H1 (cell line): ENCODE measurements around the gene PHF3. TPM values are rescaled to one million over a fixed set of nuclear protein-coding genes. Genes with fewer than 3 reads are reported as not detected.

Experiments used
- CTCF ChIA-PET: fragments of 300-600 bp; sonication (Branson Sonifier 250); formaldehyde crosslinking; loops from one replicate; lab custom pipeline; 2021; ENCODE audit not compliant: partially characterized antibody; lab: Charles Lee
- POLR2A ChIA-PET: fragments of 300-600 bp; sonication (Branson Sonifier 250); formaldehyde crosslinking; loops from one replicate; lab custom pipeline; 2021; ENCODE audit warnings: inconsistent platforms; ENCODE audit not compliant: partially characterized antibody; lab: Charles Lee
- DNase-seq, 2 experiments: peaks; one replicate each; pipeline versions ENCODE4 v3.0.0 to v3.0.0-alpha.2; 2010 to 2022; ENCODE audit warnings: low spot score in 2 of 2, low read depth in 1 of 2, mixed read lengths in 1 of 2
- FAIRE-seq: peaks from 2 replicates; lab custom pipeline; 2011; peaks lifted over from hg19 to GRCh38; lab: Jason Lieb, UNC
- H2AFZ ChIP-seq: 2 replicates; pipeline ENCODE4 v1.8.1; 2012; ENCODE audit warnings: low read length, inconsistent platforms
- H2AK5ac ChIP-seq: 2 replicates; pipeline ENCODE4 v1.6.1; 2013; ENCODE audit warnings: low read depth, low read length
- H2BK120ac ChIP-seq: replicated peaks from 2 replicates; pipeline ENCODE3; 2013; ENCODE audit warnings: low read depth, low read length, inconsistent platforms
- H2BK12ac ChIP-seq: 2 replicates; pipeline ENCODE4 v1.6.1; 2013; ENCODE audit warnings: low read depth, low read length
- H2BK15ac ChIP-seq: 2 replicates; pipeline ENCODE4 v1.6.1; 2013; ENCODE audit warnings: low read length
- H2BK20ac ChIP-seq: 2 replicates; pipeline ENCODE4 v1.6.1; 2013; ENCODE audit warnings: low read length
- H2BK5ac ChIP-seq: 2 replicates; pipeline ENCODE4 v1.6.1; 2013; ENCODE audit warnings: low read depth, low read length
- H3K14ac ChIP-seq: 2 replicates; pipeline ENCODE4 v1.6.1; 2013; ENCODE audit warnings: inconsistent platforms; ENCODE audit not compliant: insufficient read length
- H3K18ac ChIP-seq: 2 replicates; pipeline ENCODE4 v1.6.1; 2013; ENCODE audit warnings: low read length; ENCODE audit errors: extremely low read depth
- H3K23ac ChIP-seq: 2 replicates; pipeline ENCODE4 v1.6.1; 2013; ENCODE audit warnings: inconsistent platforms; ENCODE audit not compliant: insufficient read length
- H3K23me2 ChIP-seq: 2 replicates; pipeline ENCODE4 v1.6.1; 2013; ENCODE audit warnings: low read depth, low read length
- H3K27ac ChIP-seq: 2 replicates; pipeline ENCODE4 v1.6.1; 2011; ENCODE audit warnings: low read depth, low read length, inconsistent platforms
- H3K27me3 ChIP-seq, 4 experiments: replicated peaks in 1 of 4; 1 replicate in 1 of 4; 2 replicates in 3 of 4; pipeline versions ENCODE4 v1.6.1 to v1.8.1; 2011 to 2013; ENCODE audit warnings: low read length in 3 of 4, mild to moderate bottlenecking in 3 of 4, inconsistent platforms in 2 of 4, mixed read lengths in 2 of 4, moderate library complexity in 1 of 4; ENCODE audit not compliant: control insufficient read depth in 3 of 4, insufficient read depth in 3 of 4; ENCODE audit errors: extremely low read depth in 1 of 4
- H3K36me3 ChIP-seq, 4 experiments: 2 replicates each; pipeline versions ENCODE4 v1.6.1 to v1.8.1; 2011 to 2013; ENCODE audit warnings: mild to moderate bottlenecking in 4 of 4, low read length in 3 of 4, moderate library complexity in 2 of 4, control low read depth in 1 of 4, inconsistent platforms in 1 of 4; ENCODE audit not compliant: insufficient read depth in 4 of 4, control insufficient read depth in 2 of 4
- H3K4ac ChIP-seq: replicated peaks from 2 replicates; pipeline ENCODE3; 2013; ENCODE audit warnings: low read length, low read depth, mixed read lengths, inconsistent platforms; ENCODE audit not compliant: insufficient read length
- H3K4me1 ChIP-seq, 4 experiments: replicated peaks in 1 of 4; 1 replicate in 1 of 4; 2 replicates in 3 of 4; pipeline versions ENCODE4 v1.6.1 to v1.8.1; 2011 to 2013; ENCODE audit warnings: low read length in 3 of 4, inconsistent platforms in 2 of 4, mixed read lengths in 1 of 4; ENCODE audit not compliant: insufficient read depth in 4 of 4, control insufficient read depth in 3 of 4
- H3K4me2 ChIP-seq, 2 experiments: 2 replicates each; pipeline versions ENCODE4 v1.6.1 to v1.8.1; 2011 to 2013; ENCODE audit warnings: low read depth in 2 of 2, low read length in 2 of 2, control low read depth in 1 of 2, inconsistent platforms in 1 of 2, mild to moderate bottlenecking in 1 of 2; ENCODE audit not compliant: insufficient read depth in 1 of 2
- H3K4me3 ChIP-seq, 4 experiments: fragments of 200-600, 300-600 bp in 1 of 4; sonication (generic), shearing (Covaris generic), sonication (Bioruptor Twin) in 1 of 4; 2 replicates each; pipeline versions ENCODE4 v1.5.1 to v1.8.1; 2011 to 2016; ENCODE audit warnings: low read length in 4 of 4, low read depth in 3 of 4, control low read depth in 2 of 4, inconsistent platforms in 2 of 4, mild to moderate bottlenecking in 2 of 4, mixed read lengths in 1 of 4, moderate library complexity in 1 of 4; ENCODE audit not compliant: insufficient read depth in 2 of 4; ENCODE audit errors: extremely low read depth in 1 of 4
- H3K56ac ChIP-seq: replicated peaks from 2 replicates; pipeline ENCODE3; 2013; ENCODE audit warnings: low read depth, mild to moderate bottlenecking, mixed read lengths, low read length, inconsistent platforms; ENCODE audit not compliant: insufficient read length
- H3K79me1 ChIP-seq: 2 replicates; pipeline ENCODE4 v1.6.1; 2013; ENCODE audit warnings: low read depth, low read length, control low read depth
- H3K79me2 ChIP-seq, 2 experiments: 2 replicates each; pipeline versions ENCODE4 v1.6.1 to v1.8.1; 2012 to 2013; ENCODE audit warnings: low read length in 2 of 2, mild to moderate bottlenecking in 2 of 2, inconsistent platforms in 1 of 2; ENCODE audit not compliant: insufficient read depth in 2 of 2, control insufficient read depth in 1 of 2
- H3K9ac ChIP-seq, 4 experiments: replicated peaks in 1 of 4; 1 replicate in 1 of 4; 2 replicates in 3 of 4; pipeline versions ENCODE4 v1.6.1 to v1.8.1; 2011 to 2013; ENCODE audit warnings: low read depth in 3 of 4, low read length in 3 of 4, control low read depth in 2 of 4, mild to moderate bottlenecking in 2 of 4, moderate library complexity in 2 of 4, inconsistent platforms in 1 of 4; ENCODE audit errors: extremely low read depth in 1 of 4
- H3K9me3 ChIP-seq, 2 experiments: 2 replicates each; pipeline versions ENCODE4 v1.6.1 to v1.8.1; 2012 to 2013; ENCODE audit warnings: mild to moderate bottlenecking in 2 of 2, moderate library complexity in 2 of 2, control low read depth in 1 of 2, inconsistent platforms in 1 of 2, low read depth in 1 of 2, low read length in 1 of 2, mixed read lengths in 1 of 2; ENCODE audit not compliant: insufficient read depth in 2 of 2
- H4K20me1 ChIP-seq, 2 experiments: replicated peaks in 1 of 2; 2 replicates each; pipeline versions ENCODE3 to v1.8.1; 2011 to 2013; ENCODE audit warnings: inconsistent platforms in 2 of 2, low read length in 2 of 2, mild to moderate bottlenecking in 1 of 2; ENCODE audit not compliant: insufficient read depth in 2 of 2, control insufficient read depth in 1 of 2
- H4K5ac ChIP-seq: 2 replicates; pipeline ENCODE4 v1.6.1; 2013; ENCODE audit warnings: low read length, low read depth, mixed read lengths, inconsistent platforms; ENCODE audit not compliant: insufficient read length
- H4K8ac ChIP-seq: 2 replicates; pipeline ENCODE4 v1.8.0; 2013; ENCODE audit warnings: mild to moderate bottlenecking, moderate library complexity, low read length, inconsistent platforms; ENCODE audit not compliant: insufficient read depth; ENCODE audit errors: extremely low read depth
- H4K91ac ChIP-seq: replicated peaks from 2 replicates; pipeline ENCODE3; 2013; ENCODE audit warnings: low read length, mixed read lengths, inconsistent platforms; ENCODE audit not compliant: insufficient read length
- BCL11A ChIP-seq, 2 experiments: IDR thresholded peaks; one replicate each; pipeline ENCODE4 v1.6.1; 2011; ENCODE audit warnings: low read depth in 2 of 2, low read length in 2 of 2, mild to moderate bottlenecking in 2 of 2
- CHD1 ChIP-seq: IDR thresholded peaks from 2 replicates; pipeline ENCODE4 v1.6.1; 2012; ENCODE audit warnings: low read depth, low read length, improper control_type of control experiment
- TAF1 ChIP-seq: IDR thresholded peaks from 2 replicates; pipeline ENCODE4 v1.6.1; 2011; ENCODE audit warnings: mild to moderate bottlenecking, low read depth, low read length
- polyA plus RNA-seq, 7 experiments: library from polyadenylated mRNA; depleted of rRNA in 3 of 7; stranded (reverse) in 5 of 7; unstranded in 2 of 7; fragments of >200 nt in 5 of 7; fragments of 200-250 nt in 2 of 7; gene quantifications; 1 replicate in 5 of 7; 2 replicates in 1 of 7; 4 replicates in 1 of 7; pipeline versions ENCODE4 v1.2.1 to v1.2.3, GENCODE V29; 2011 to 2013; ENCODE audit warnings: missing spikeins in 2 of 7, mixed read lengths in 2 of 7
- total RNA-seq: library from RNA; stranded (reverse); fragmentation: NEBNext Ultra II Directional; extraction: Animal tissue kit (Norgen Biotek cat#: 25700); gene quantifications from 2 replicates; pipeline ENCODE4 v1.2.1, GENCODE V29; 2021

The PHF3 gene
- total and polyA plus RNA-seq, 2 of the 8 experiments (the other 6 are each of a cell fraction or from before 2014, with no cell fraction given) = 10.1 to 69.3 TPM

DNA sequence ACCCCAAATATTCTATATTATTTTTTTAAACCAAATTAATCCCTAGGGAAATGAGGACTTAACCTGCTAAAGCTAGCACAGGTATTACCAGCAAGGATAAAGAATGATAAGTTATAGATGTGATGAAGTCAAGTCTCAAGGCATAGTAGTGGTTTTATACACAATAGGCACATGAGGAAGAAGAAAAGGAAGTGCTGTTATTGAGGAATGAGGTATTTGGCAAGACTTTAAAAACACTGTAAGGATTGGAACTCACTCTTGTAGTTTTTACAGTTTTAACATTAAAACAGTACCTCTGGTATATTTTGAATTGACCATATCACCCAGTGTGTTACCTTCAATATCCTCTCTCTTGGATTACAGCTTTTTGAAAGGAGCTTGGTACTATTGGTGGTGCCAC lies 54.6 kb downstream of the PHF3 start:
- Histone ChIP-seq H3K27me3 (no peaks in the 10 kb centered on the region), H3K4me1 (no peaks in the 10 kb centered on the region)
- no peak for FAIRE-seq
- TF ChIP-seq BCL11A (IDR thresholded peaks at IDR 0.05; ENCODE audit: low read depth in 2 of 2, low read length in 2 of 2) (no peak), CHD1 (no peak), TAF1 (no peak)

More for the DNA sequence above, 54.6 kb downstream of the PHF3 start:
- no peak overlapping the region for H3K4ac ChIP-seq
- H4K20me1 ChIP-seq = peaks cover 0 to 4% of the 10 kb centered on the region in 2 experiments
- ChIA-PET POLR2A (interaction anchor here (1.8 kb wide), 1 partner anchor 54 kb away, joined by 5 read pairs; no protein-coding TSS in a partner anchor), CTCF (interaction anchor here (1.5 kb wide), 1 partner anchor 9 kb away, joined by 4 read pairs; no protein-coding TSS in a partner anchor)
- H3K4me2 ChIP-seq = no peak overlapping the region
- no peak overlapping the region for H4K5ac ChIP-seq
- H3K36me3 ChIP-seq = peaks cover 0 to 17% (median 6%) of the 10 kb centered on the region in 4 experiments; a peak in 5 of 8 replicates
- no peak overlapping the region for H3K14ac ChIP-seq
- DNase-seq = no peak
- no peak overlapping the region for H4K8ac ChIP-seq
- no peak overlapping the region for H2AK5ac ChIP-seq
- no peak overlapping the region for H3K56ac ChIP-seq
- H3K9ac ChIP-seq = no peak overlapping the region; a peak in 1 of 7 replicates
- no peak overlapping the region for H2BK15ac ChIP-seq
- no peak overlapping the region for H4K91ac ChIP-seq
- no peak overlapping the region for H2AFZ ChIP-seq
- no peak overlapping the region for H3K27ac ChIP-seq
- H2BK20ac ChIP-seq = no peak overlapping the region
- no peak overlapping the region for H3K18ac ChIP-seq
- H2BK5ac ChIP-seq = no peak overlapping the region
- no peaks in the 10 kb centered on the region for H3K23me2 ChIP-seq
- H3K23ac ChIP-seq = no peak overlapping the region
- H2BK120ac ChIP-seq = no peak overlapping the region
- H2BK12ac ChIP-seq = no peak overlapping the region
- H3K4me3 ChIP-seq = no peak overlapping the region
- H3K9me3 ChIP-seq = peaks cover 2 to 4% of the 10 kb centered on the region in 2 experiments; a peak in 2 of 4 replicates
- no peaks in the 10 kb centered on the region for H3K79me1 ChIP-seq
- H3K79me2 ChIP-seq = peaks cover 0 to 24% of the 10 kb centered on the region in 2 experiments; a peak in 2 of 4 replicates
